ENCODE results near the gene FAM13B.
"Not testable (repeated sequence)": the region's sequence is repeated elsewhere in the genome, so short reads cannot be mapped to it uniquely, and the experiment has no call there.

Gene FAM13B

GRCh38 chr5:138032572-138033385 is at the start of gene FAM13B:
FAM13B (minus strand) TSS chr5:138033079; CDS start chr5:138019111, 13,968 bp downstream.
- peak in 13 of 14 donors; percentile 51 to 89 (median 80) for DNase-seq

- no peak for DNase-seq
These were observed 49.2 kb upstream of the FAM13B start for GRCh38 chr5:138082033-138082432.

- DNase-seq = no peak
These were observed 45.2 kb upstream of the FAM13B start for GRCh38 chr5:138078006-138078643.

- peak in 8 of 14 donors; percentile 1 to 43 (median 16) for DNase-seq
These were observed 44.3 kb upstream of the FAM13B start for GRCh38 chr5:138077064-138077696.

- DNase-seq = not testable (repeated sequence)
These were observed 37.1 kb upstream of the FAM13B start for GRCh38 chr5:138070026-138070425.

- peak in 9 of 14 donors; percentile 4 to 55 (median 22) for DNase-seq
These were observed 36.1 kb upstream of the FAM13B start for GRCh38 chr5:138068742-138069600.

- DNase-seq = no peak
These were observed 35.1 kb upstream of the FAM13B start for GRCh38 chr5:138067945-138068344.

GRCh38 chr5:138065102-138065501 is 32.2 kb upstream of the FAM13B start:
- no peak for DNase-seq

- no peak for DNase-seq
These were observed 31.6 kb upstream of the FAM13B start for GRCh38 chr5:138064526-138064925.

- DNase-seq = peak in 10 of 14 donors; percentile 25 to 85 (median 46)
These were observed 22.1 kb upstream of the FAM13B start for GRCh38 chr5:138054847-138055558.

- DNase-seq = no peak
These were observed 21.3 kb upstream of the FAM13B start for GRCh38 chr5:138054206-138054605.

GRCh38 chr5:138053554-138053953 is 20.7 kb upstream of the FAM13B start:
- DNase-seq = no peak

GRCh38 chr5:138052718-138053117 is 19.8 kb upstream of the FAM13B start:
- DNase-seq = not testable (repeated sequence)

GRCh38 chr5:138051441-138052296 is 18.8 kb upstream of the FAM13B start:
- no peak for DNase-seq

GRCh38 chr5:138045283-138045682 is 12.4 kb upstream of the FAM13B start:
- DNase-seq = not testable (repeated sequence)

- DNase-seq = no peak
These were observed 5.9 kb upstream of the FAM13B start for GRCh38 chr5:138038826-138039225.

- no peak for DNase-seq
These were observed 5.2 kb upstream of the FAM13B start for GRCh38 chr5:138037907-138038633.

- DNase-seq = peak in 1 of 14 donors; percentile 20
These were observed 4.4 kb upstream of the FAM13B start for GRCh38 chr5:138037271-138037670.

- DNase-seq = peak in 11 of 14 donors; percentile 36 to 85 (median 55)
These were observed 3.0 kb upstream of the FAM13B start for GRCh38 chr5:138035605-138036537.

Data from C1 segment of cervical spinal cord (tissue), 14 donors.